GM18861 (cell line): ENCODE data around the gene RAG1.
"Not testable (repeated sequence)": the region's sequence is repeated elsewhere in the genome, so short reads cannot be mapped to it uniquely, and the experiment has no call there.

Experiments used
- ATAC-seq: cut with Tn5 transposase; IDR thresholded peaks from one replicate; pipeline ENCODE4 v1.9.1; 2021; ENCODE audit not compliant: unreplicated experiment

RAG1 gene

GRCh38 chr11:36567694-36568093 is at the start of gene RAG1:
RAG1 (plus strand) TSS chr11:36568007; CDS start chr11:36573305, 5,298 bp downstream.
- no peak for ATAC-seq

- ATAC-seq = no peak
These were observed 37.0 kb upstream of the RAG1 start for GRCh38 chr11:36530840-36531239.

GRCh38 chr11:36532941-36533601 is 34.7 kb upstream of the RAG1 start:
- ATAC-seq = no peak

- ATAC-seq = no peak
These were observed 33.4 kb upstream of the RAG1 start for GRCh38 chr11:36534276-36534840.

GRCh38 chr11:36540998-36541397 is 26.8 kb upstream of the RAG1 start:
- ATAC-seq = peak; percentile 99

GRCh38 chr11:36550385-36551115 is 17.3 kb upstream of the RAG1 start:
- ATAC-seq = no peak

- not testable (repeated sequence) for ATAC-seq
These were observed 10.4 kb upstream of the RAG1 start for GRCh38 chr11:36557390-36557789.

GRCh38 chr11:36557991-36558390 is 9.8 kb upstream of the RAG1 start:
- ATAC-seq = no peak

- peak; percentile 89 for ATAC-seq
These were observed 9.0 kb upstream of the RAG1 start for GRCh38 chr11:36558571-36559413.

- peak; percentile 57 for ATAC-seq
These were observed 3.3 kb upstream of the RAG1 start for GRCh38 chr11:36564376-36565030.

GRCh38 chr11:36565031-36565610 is 2.7 kb upstream of the RAG1 start:
- ATAC-seq = no peak

GRCh38 chr11:36566407-36567053 is 1.3 kb upstream of the RAG1 start:
- no peak for ATAC-seq

GRCh38 chr11:36569095-36569494 is 1.3 kb downstream of the RAG1 start:
- ATAC-seq = no peak

GRCh38 chr11:36574486-36574885 is 6.7 kb downstream of the RAG1 start:
- no peak for ATAC-seq

GRCh38 chr11:36577373-36577772 is 9.6 kb downstream of the RAG1 start:
- no peak for ATAC-seq

GRCh38 chr11:36577859-36578258 is 10.1 kb downstream of the RAG1 start:
- no peak for ATAC-seq

GRCh38 chr11:36578458-36578857 is 10.7 kb downstream of the RAG1 start:
- no peak for ATAC-seq

GRCh38 chr11:36581536-36581935 is 13.7 kb downstream of the RAG1 start:
- ATAC-seq = no peak

GRCh38 chr11:36583667-36584066 is 15.9 kb downstream of the RAG1 start:
- no peak for ATAC-seq

GRCh38 chr11:36586543-36586942 is 18.7 kb downstream of the RAG1 start:
- no peak for ATAC-seq
